ENCODE measurements around the gene GRAMD1B.
"Not testable (repeated sequence)": the region's sequence is repeated elsewhere in the genome, so short reads cannot be mapped to it uniquely, and the experiment has no call there.

GRAMD1B gene

GRCh38 chr11:123443851-123444623 lies 14.0 kb downstream of the GRAMD1B start:
- no peak for DNase-seq (ENCODE audit: low read depth)

DNA sequence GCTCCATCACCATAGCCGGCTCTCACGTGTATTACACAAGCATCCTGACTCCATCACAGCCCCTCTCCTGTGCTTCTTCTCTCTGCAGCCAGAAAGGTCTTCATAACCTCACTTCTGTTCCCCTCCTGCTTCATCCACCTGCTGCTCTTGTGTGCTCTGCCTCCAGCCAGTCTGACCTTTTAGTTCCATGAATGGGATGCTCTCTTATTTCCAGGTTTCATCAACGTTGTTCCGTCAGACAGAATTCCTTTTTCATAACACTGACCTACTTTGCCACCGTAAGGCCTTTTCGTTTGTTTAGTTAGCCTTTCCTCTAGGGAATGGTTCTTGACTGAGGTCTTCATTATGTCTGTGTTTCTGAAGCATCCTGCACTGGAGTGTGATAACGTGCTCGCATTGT lies 18.8 kb downstream of the GRAMD1B start:
- DNase-seq (ENCODE audit: low read depth) = no peak

GRCh38 chr11:123449436-123449835 lies 19.4 kb downstream of the GRAMD1B start:
- DNase-seq (ENCODE audit: low read depth) = no peak

- no peak for DNase-seq (ENCODE audit: low read depth)
These were observed 20.6 kb downstream of the GRAMD1B start for GRCh38 chr11:123450623-123451022.

GRCh38 chr11:123451183-123451781 lies 21.2 kb downstream of the GRAMD1B start:
- DNase-seq (ENCODE audit: low read depth) = no peak

GRCh38 chr11:123452794-123453193 lies 22.7 kb downstream of the GRAMD1B start:
- no peak for DNase-seq (ENCODE audit: low read depth)

DNA sequence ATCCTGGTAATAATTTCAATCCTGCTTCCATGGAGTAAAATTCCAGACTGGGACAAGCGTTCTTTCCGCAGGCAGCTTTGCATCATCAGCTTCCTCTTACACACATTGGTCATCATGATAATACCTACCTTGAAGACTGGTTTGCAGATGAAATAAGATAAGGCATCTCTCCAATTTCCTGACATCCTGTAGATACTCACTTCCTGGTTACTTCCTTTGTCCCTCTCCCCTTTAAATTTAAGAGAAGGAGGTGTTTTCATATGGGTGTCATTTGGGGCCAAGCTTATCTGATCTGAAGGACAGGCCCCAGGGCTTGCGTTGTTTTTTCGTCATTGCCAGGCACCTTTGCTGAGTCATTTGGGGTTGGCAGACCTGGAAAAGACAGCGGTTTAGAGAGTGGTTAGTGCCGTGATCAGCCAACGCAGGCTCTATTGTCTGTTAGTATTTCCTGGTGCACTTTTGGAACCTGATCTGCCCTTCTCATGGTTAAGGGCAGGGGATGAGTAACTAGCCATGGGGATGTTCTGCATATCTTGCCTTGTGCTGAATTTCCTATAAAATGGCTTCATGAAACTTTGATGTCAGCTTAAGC lies 24.1 kb downstream of the GRAMD1B start:
- no peak for DNase-seq (ENCODE audit: low read depth)

DNA sequence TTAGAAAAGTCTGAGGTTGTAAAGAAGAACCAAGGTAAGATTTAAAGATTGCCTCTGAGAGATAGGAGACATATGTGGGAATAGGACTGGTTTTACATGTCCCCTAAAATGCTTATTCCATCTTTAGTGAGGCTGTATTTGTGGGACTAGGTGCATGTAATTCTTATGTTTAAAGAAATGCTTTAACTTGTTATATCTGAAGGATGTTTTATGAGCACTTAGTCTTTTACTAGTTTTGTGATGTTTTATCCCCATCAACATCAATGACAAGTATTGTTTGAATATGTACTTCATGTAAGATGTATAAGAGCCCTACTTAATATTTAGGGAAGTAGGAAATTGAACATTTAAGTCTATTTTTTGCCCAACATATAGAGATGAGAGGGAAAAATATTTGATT lies 24.7 kb downstream of the GRAMD1B start:
- DNase-seq (ENCODE audit: low read depth) = no peak

DNA sequence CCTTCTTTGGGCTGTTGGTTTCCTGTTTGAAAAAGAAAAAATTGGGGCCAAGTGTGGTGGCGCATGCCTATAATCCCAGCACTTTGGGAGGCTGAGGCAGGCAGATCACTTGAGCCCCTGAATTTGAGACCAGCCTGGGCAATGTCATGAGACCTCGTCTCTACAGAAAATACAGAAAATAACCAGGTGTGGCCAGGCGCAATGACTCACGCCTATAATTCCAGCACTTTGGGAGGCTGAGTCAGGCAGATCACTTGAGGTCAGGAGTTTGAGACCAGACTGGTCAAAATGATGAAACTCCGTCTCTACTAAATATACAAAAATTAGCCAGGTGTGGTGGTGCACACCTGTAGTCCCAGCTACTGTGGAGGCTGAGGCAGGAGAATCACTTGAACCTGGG lies 26.4 kb downstream of the GRAMD1B start:
- not testable (repeated sequence) for DNase-seq (ENCODE audit: low read depth)

DNA sequence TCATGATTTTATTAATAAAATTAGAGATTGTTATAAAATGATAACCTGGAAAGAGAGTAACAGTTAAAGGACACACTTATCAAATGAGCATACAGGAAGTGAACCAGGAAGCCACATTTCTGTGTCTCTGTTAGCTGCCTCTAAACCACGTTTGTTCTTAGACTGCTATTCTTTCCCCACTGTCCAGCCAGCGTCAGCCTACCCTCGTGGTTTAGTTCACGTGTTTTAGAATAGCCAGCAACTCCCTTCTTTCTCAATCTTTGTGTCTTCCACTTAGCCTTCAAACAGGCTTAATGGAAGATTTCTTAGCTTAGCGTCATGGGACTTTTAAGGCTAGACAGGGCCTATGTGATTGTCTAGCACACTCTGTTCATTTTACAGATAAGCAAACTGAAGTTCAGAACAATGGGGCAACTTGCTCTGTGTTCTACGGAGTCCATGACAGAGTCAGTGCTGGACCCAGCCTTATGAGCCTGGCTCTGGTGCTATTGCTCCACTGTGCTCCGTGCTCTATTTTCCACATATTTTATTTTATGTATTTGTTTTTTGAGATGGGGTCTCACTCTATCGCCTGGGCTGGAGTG lies 27.2 kb downstream of the GRAMD1B start:
- DNase-seq (ENCODE audit: low read depth) = no peak

- DNase-seq (ENCODE audit: low read depth) = no peak
These were observed 28.4 kb downstream of the GRAMD1B start for GRCh38 chr11:123458501-123458900.

DNA sequence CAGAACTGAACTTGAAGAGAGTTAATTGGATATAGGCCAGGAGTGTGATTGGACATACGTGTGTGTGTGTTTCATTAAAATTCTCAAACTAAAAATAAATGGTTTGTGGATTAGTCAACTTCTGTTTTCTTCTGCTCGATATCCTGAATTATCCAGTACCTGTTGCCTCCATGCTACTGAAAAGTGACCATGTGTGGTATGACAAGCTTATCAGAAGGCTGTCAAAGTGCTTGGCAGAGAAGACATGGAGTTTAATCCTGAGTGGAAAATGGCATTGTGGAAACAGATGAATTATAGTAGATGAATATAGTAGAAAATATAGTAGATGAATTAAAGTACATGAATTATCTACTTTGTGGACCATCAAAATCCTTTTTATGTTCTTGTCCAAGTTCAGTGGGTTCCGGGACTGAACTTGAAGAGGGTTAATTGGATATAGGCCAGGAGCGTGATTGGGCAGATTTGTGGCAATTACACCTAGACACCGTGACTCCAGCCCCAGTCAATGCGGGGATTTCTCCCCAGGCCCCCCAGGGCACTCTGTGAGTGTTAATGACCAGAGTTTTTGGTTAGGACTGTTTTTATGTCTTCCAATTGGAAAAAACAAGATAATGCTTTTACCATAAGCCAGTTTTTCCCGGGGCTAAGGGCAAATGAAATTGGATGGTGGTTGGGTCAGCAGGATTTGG lies 30.1 kb downstream of the GRAMD1B start:
- DNase-seq (ENCODE audit: low read depth) = no peak

GRCh38 chr11:123461164-123461563 lies 31.1 kb downstream of the GRAMD1B start:
- DNase-seq (ENCODE audit: low read depth) = no peak

DNA sequence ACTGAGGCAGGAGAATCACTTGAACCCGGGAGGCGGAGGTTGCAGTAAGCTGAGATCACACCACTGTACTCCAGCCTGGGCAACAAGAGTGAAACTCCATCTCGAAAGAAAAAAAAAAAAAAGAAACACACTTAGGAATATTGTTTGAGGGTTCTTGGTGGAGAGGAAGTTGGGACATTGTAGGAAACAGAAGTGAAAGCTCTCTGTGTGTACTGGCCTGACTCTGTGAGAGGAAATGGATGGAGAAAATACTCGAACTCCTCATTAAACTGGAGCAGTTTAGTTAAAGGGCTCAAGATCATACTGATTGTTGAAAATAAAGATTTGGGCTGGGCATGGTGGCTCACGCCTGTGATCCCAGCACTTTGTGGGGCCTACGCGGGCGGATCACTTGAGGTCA lies 35.6 kb downstream of the GRAMD1B start:
- not testable (repeated sequence) for DNase-seq (ENCODE audit: low read depth)

DNA sequence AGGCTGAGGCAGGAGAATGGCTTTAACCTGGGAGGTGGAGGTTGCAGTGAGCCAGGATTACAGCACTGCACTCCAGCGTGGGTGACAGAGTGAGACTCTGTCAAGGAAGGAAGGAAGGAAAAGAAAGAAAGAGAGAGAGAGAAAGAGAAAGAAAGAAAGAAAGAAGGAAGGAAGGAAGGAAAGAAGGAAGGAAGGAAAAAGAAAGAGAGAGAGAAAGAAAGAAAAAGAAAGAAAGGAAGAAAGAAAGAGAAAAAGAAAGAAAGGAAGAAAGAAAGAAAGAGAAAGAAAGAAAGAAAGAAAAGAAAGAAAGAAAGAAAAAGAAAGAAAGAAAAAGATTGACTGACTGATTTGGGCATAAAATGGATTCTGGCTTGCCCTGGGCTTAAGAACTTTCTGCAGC lies 36.1 kb downstream of the GRAMD1B start:
- DNase-seq (ENCODE audit: low read depth) = not testable (repeated sequence)

DNA sequence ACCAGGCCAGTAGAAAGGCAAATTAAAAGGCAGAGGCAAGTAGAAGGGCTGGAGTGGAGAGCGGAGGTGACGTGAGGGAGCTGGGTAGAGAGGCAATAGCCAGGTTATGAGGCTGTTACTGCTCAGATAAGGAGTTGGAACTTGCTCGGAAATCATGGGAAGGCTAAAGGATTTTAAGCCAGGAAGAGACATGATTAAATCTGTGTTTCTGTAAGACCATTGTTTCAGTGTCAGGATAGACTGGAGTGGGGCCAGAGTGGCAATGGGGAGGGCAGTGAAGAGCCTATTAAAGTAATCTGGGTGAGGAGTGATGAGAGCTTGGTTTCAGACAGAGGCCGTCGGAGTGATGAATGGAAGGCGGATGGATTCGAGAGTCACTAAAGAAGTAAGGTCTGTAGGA lies 39.0 kb downstream of the GRAMD1B start:
- DNase-seq (ENCODE audit: low read depth) = no peak

GRCh38 chr11:123469586-123469985 lies 39.5 kb downstream of the GRAMD1B start:
- no peak for DNase-seq (ENCODE audit: low read depth)

GRCh38 chr11:123470842-123471241 lies 40.8 kb downstream of the GRAMD1B start:
- no peak for DNase-seq (ENCODE audit: low read depth)

GRCh38 chr11:123472236-123472935 lies 42.3 kb downstream of the GRAMD1B start:
- DNase-seq (ENCODE audit: low read depth) = no peak

DNA sequence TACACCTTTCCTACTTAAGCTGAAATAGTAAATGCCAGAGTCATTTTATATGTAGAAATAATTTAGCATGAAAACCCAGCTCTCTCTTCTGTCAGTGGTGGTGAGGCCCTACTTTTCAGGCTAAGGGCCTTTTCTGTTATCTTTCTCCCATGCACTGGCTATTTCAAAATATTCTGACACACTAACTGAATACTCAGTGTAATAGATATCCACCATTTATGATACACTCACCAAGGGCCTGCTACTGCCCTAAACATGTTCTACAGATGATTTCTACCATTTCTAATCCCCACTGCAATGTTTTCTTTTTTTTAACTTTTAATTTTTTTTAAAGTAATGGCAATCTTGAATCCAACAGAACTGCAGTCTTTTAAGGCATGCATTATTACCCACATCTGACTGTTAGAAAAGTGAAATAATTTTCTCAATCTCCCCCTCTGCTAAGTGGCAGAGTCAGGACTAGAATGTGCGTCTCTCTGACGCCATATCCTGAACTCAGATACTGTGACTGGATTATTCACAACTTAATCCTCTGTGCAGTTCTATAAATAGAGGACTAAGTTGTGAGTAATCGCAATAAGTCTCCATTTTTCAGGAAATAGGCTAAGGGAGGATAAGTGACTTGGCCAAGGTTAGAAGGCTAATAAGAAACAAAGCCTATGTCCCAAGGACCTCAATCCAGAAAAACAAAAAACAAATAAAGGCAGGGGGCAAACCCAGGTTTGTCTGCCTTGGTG lies 44.0 kb downstream of the GRAMD1B start:
- DNase-seq (ENCODE audit: low read depth) = peak; percentile 88

GRCh38 chr11:123474994-123475393 lies 44.9 kb downstream of the GRAMD1B start:
- DNase-seq (ENCODE audit: low read depth) = no peak

All from non-pigmented ciliary epithelial cell (primary cell).